H1 (cell line): ENCODE measurements around the gene FIGNL1. TPM values are rescaled to one million over a fixed set of nuclear protein-coding genes. Genes with fewer than 3 reads are reported as not detected.

Experiments
- CHD1 ChIP-seq: IDR thresholded peaks from 2 replicates; pipeline ENCODE4 v1.6.1; 2012; ENCODE audit warnings: low read depth, low read length, improper control_type of control experiment
- CREB1 ChIP-seq: IDR thresholded peaks from 2 replicates; pipeline ENCODE4 v1.6.1; 2012; ENCODE audit warnings: inconsistent platforms
- NANOG ChIP-seq: IDR thresholded peaks from 2 replicates; pipeline ENCODE4 v1.6.1; 2011; ENCODE audit warnings: low read length, low read depth, mild to moderate bottlenecking, inconsistent platforms; ENCODE audit not compliant: insufficient read depth, poor library complexity, severe bottlenecking
- NRF1 ChIP-seq: IDR thresholded peaks from 2 replicates; pipeline ENCODE4 v1.6.1; 2011; ENCODE audit warnings: mild to moderate bottlenecking, low read depth, low read length, improper control_type of control experiment
- ZNF274 ChIP-seq: IDR thresholded peaks from 2 replicates; pipeline ENCODE4 v1.7.0; 2012; ENCODE audit warnings: low read length, borderline replicate concordance; ENCODE audit errors: extremely low read depth
- polyA plus RNA-seq, 7 experiments: library from polyadenylated mRNA; depleted of rRNA in 3 of 7; stranded (reverse) in 5 of 7; unstranded in 2 of 7; fragments of >200 nt in 5 of 7; fragments of 200-250 nt in 2 of 7; gene quantifications; 1 replicate in 5 of 7; 2 replicates in 1 of 7; 4 replicates in 1 of 7; pipeline versions ENCODE4 v1.2.1 to v1.2.3, GENCODE V29; 2011 to 2013; ENCODE audit warnings: missing spikeins in 2 of 7, mixed read lengths in 2 of 7
- total RNA-seq: library from RNA; stranded (reverse); fragmentation: NEBNext Ultra II Directional; extraction: Animal tissue kit (Norgen Biotek cat#: 25700); gene quantifications from 2 replicates; pipeline ENCODE4 v1.2.1, GENCODE V29; 2021

FIGNL1 gene
- total and polyA plus RNA-seq, 2 of the 8 experiments (the other 6 are each of a cell fraction or from before 2014, with no cell fraction given) = 6.5 to 9.9 TPM

DNA sequence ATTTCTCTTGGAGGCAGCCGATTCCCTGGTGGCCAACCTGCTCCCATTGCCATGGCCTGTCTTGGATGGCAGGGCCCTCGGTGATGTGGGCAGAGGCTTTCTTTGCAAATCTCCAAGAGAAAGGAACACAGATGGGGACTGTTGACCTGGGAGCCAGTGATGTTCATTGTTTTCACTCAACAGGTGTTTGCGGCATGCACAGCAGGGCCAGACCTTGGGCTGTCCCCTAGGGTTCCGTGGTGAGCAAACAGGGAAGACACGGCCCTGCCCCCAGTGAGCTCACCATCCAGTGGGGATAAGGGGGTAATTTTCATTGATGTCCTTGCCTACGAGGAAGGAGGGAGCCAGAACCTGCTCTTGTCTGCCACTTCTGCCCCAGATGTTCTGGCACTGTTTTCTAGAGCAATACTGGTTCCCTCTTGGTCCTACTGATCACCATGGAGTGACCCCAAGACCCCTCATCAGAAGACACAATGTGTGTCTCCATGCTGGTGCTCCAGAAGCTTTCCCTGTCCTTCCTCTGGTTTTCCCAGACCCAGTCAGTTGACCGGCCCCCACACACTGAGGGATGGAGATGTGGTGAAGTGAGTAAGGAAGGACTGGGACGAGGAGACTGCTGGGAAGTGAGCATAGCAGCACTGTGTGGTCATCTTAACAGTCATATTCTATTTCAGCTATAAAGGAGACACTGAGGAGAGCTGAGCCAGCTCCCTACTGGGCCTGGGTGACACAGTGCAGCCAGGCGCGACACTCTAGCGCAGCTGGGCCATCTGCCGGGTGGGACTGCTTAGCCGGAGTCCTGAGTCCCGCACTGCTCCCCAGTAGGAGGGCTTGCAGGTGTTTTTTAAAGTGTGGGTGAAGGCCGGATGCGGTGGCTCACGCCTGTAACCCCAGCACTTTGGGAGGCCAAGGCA lies 20.4 kb upstream of the FIGNL1 start (continued):
- TF ChIP-seq CHD1 = no peak
- TF ChIP-seq NANOG = no peak
- no peak for TF ChIP-seq NRF1
- TF ChIP-seq ZNF274 = no peak
- TF ChIP-seq CREB1 = no peak
